Mesenchymal stem cell (in vitro differentiated cells and primary cell): ENCODE data around the gene RGS7.

ENCODE experiments used
- DNase-seq: peaks from one replicate; pipeline ENCODE4 v3.0.0-alpha.2; 2013
- H2AFZ ChIP-seq: one replicate; pipeline ENCODE4 v1.6.1; 2013; ENCODE audit warnings: low read depth, mild to moderate bottlenecking, control low read depth, inconsistent platforms, low read length, moderate library complexity
- H2AK5ac ChIP-seq: 2 replicates; pipeline ENCODE4 v1.6.1; 2013; ENCODE audit warnings: low read length, moderate library complexity, mild to moderate bottlenecking, inconsistent platforms; ENCODE audit not compliant: severe bottlenecking
- H2BK120ac ChIP-seq: one replicate; pipeline ENCODE4 v1.6.1; 2013; ENCODE audit warnings: low read depth, mild to moderate bottlenecking, inconsistent platforms, low read length, moderate library complexity
- H2BK12ac ChIP-seq, 2 experiments: one replicate each; pipeline ENCODE4 v1.6.1; 2013; ENCODE audit warnings: inconsistent platforms in 2 of 2, low read length in 2 of 2, mild to moderate bottlenecking in 2 of 2, moderate library complexity in 2 of 2, control low read depth in 1 of 2
- H2BK15ac ChIP-seq: one replicate; pipeline ENCODE4 v1.6.1; 2013; ENCODE audit warnings: mild to moderate bottlenecking, low read depth, inconsistent platforms; ENCODE audit not compliant: poor library complexity, severe bottlenecking
- H2BK5ac ChIP-seq: 2 replicates; pipeline ENCODE4 v1.6.1; 2013; ENCODE audit warnings: low read depth, mild to moderate bottlenecking, low read length, control low read depth, inconsistent platforms; ENCODE audit not compliant: poor library complexity, severe bottlenecking
- H3K14ac ChIP-seq, 2 experiments: one replicate each; pipeline ENCODE4 v1.6.1; 2013; ENCODE audit warnings: inconsistent platforms in 2 of 2, low read length in 2 of 2, control low read depth in 1 of 2, mild to moderate bottlenecking in 1 of 2, moderate library complexity in 1 of 2
- H3K18ac ChIP-seq, 2 experiments: one replicate each; pipeline ENCODE4 v1.6.1; 2013; ENCODE audit warnings: inconsistent platforms in 2 of 2, low read length in 2 of 2, control low read depth in 1 of 2, low read depth in 1 of 2, mild to moderate bottlenecking in 1 of 2
- H3K23ac ChIP-seq, 2 experiments: one replicate each; pipeline ENCODE4 v1.6.1; 2013; ENCODE audit warnings: inconsistent platforms in 2 of 2, low read length in 2 of 2, mild to moderate bottlenecking in 2 of 2, moderate library complexity in 2 of 2, control low read depth in 1 of 2
- H3K27ac ChIP-seq: 2 replicates; pipeline ENCODE4 v1.5.1; 2013; ENCODE audit warnings: mild to moderate bottlenecking, moderate library complexity, low read length, control low read depth, inconsistent platforms; ENCODE audit not compliant: poor library complexity, severe bottlenecking
- H3K27me3 ChIP-seq, 2 experiments: 2 replicates each; pipeline versions ENCODE4 v1.6.1 to v1.7.0; 2013; ENCODE audit warnings: low read length in 2 of 2, mild to moderate bottlenecking in 2 of 2, moderate library complexity in 2 of 2, control low read depth in 1 of 2, inconsistent platforms in 1 of 2; ENCODE audit not compliant: control insufficient read depth in 1 of 2, insufficient read depth in 1 of 2
- H3K36me3 ChIP-seq, 2 experiments: 2 replicates each; pipeline versions ENCODE4 v1.6.1 to v1.7.0; 2013; ENCODE audit warnings: low read length in 2 of 2, control low read depth in 1 of 2, inconsistent platforms in 1 of 2, low read depth in 1 of 2, mild to moderate bottlenecking in 1 of 2; ENCODE audit not compliant: insufficient read depth in 2 of 2, control insufficient read depth in 1 of 2
- H3K4ac ChIP-seq, 2 experiments: one replicate each; pipeline ENCODE4 v1.6.1; 2013; ENCODE audit warnings: inconsistent platforms in 2 of 2, low read length in 2 of 2, mild to moderate bottlenecking in 2 of 2, moderate library complexity in 2 of 2, control low read depth in 1 of 2, low read depth in 1 of 2
- H3K4me1 ChIP-seq: 2 replicates; pipeline ENCODE4 v1.6.1; 2013; ENCODE audit warnings: low read depth, low read length, control low read depth; ENCODE audit not compliant: control insufficient read depth, insufficient read depth
- H3K4me2 ChIP-seq: 2 replicates; pipeline ENCODE4 v1.6.1; 2013; ENCODE audit warnings: low read length, mild to moderate bottlenecking, inconsistent platforms; ENCODE audit not compliant: poor library complexity, severe bottlenecking
- H3K4me3 ChIP-seq, 2 experiments: 2 replicates each; pipeline versions ENCODE4 v1.5.1 to v1.7.0; 2013; ENCODE audit warnings: low read length in 2 of 2, mild to moderate bottlenecking in 2 of 2, control low read depth in 1 of 2, low read depth in 1 of 2; ENCODE audit not compliant: insufficient read depth in 1 of 2
- H3K79me1 ChIP-seq: replicated peaks from 2 replicates; pipeline ENCODE4 v1.6.1; 2013; ENCODE audit warnings: mild to moderate bottlenecking, control low read depth, low read length, inconsistent platforms; ENCODE audit not compliant: poor library complexity, severe bottlenecking
- H3K9ac ChIP-seq: 2 replicates; pipeline ENCODE4 v1.7.0; 2013; ENCODE audit warnings: mild to moderate bottlenecking, low read length, moderate library complexity
- H3K9me3 ChIP-seq: 2 replicates; pipeline ENCODE4 v1.7.0; 2013; ENCODE audit warnings: mild to moderate bottlenecking, low read length; ENCODE audit not compliant: control insufficient read depth
- H4K8ac ChIP-seq: one replicate; pipeline ENCODE4 v1.6.1; 2013; ENCODE audit warnings: inconsistent platforms, mild to moderate bottlenecking, low read length, moderate library complexity
- H4K91ac ChIP-seq: one replicate; pipeline ENCODE4 v1.6.1; 2013; ENCODE audit warnings: mild to moderate bottlenecking, low read length, inconsistent platforms
- whole genome bisulfite sequencing: methylation state at CpG from one replicate; pipeline ENCODE4 v1.1.7; 2013; ENCODE audit warnings: mixed read lengths; 5-methylcytosine and 5-hydroxymethylcytosine counted together

Gene RGS7

DNA sequence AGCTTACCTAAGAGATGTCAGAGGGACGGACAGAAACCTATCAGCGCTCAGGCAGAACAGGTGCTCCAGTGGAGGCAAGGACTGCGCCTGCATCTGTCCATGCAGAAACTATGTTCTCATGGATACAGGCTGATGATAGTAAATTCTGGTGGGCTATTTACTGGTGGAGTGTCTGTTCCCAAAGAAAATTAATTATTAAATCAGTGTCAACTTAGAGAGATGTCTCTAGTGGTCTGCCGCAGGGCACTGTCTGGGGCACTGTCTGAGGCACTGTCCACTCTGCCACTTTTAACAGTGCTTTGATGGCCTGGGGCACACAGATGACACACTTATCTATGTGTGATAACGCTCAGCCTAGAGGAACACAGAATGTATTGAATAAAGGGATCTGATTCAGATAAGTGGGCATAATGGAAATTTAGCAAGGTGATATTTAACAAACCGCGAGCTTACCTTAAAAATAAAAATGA, 148.1 kb downstream of the RGS7 start:
- Histone ChIP-seq H2BK15ac (no peak overlapping the region), H2BK12ac (no peak overlapping the region), H3K4me1 (no peaks in the 10 kb centered on the region), H3K4ac (no peak overlapping the region), H2BK5ac (no peak overlapping the region), H3K36me3 (no peaks in the 10 kb centered on the region), H3K9me3 (no peaks in the 10 kb centered on the region), H3K23ac (no peak overlapping the region), H2AK5ac (no peak overlapping the region), H3K18ac (no peak overlapping the region), H2AFZ (no peak overlapping the region), H4K91ac (no peak overlapping the region), H3K79me1 (no peaks in the 10 kb centered on the region), H3K9ac (no peak overlapping the region), H4K8ac (no peak overlapping the region), H3K4me2 (no peak overlapping the region), H3K4me3 (no peak overlapping the region), H3K14ac (no peak overlapping the region), H3K27me3 (no peaks in the 10 kb centered on the region), H2BK120ac (no peak overlapping the region), H3K27ac (no peak overlapping the region)
- no peak for DNase-seq
- 85% methylated on average over 6 of the region's 7 CpGs for WGBS

- H3K4me3 ChIP-seq, result no peak overlapping the region
- WGBS, result no CpG with 5 or more reads among the region's 1 CpG
- H2BK15ac ChIP-seq, result no peak overlapping the region
- H3K4me2 ChIP-seq, result no peak overlapping the region
- H3K18ac ChIP-seq, result no peak overlapping the region
- no peaks in the 10 kb centered on the region for H3K4me1 ChIP-seq
- no peak overlapping the region for H3K27ac ChIP-seq
- no peak overlapping the region for H3K14ac ChIP-seq
- no peak overlapping the region for H2AFZ ChIP-seq
- no peaks in the 10 kb centered on the region for H3K9me3 ChIP-seq
- H3K36me3 ChIP-seq, result no peaks in the 10 kb centered on the region
- H2BK5ac ChIP-seq, result no peak overlapping the region
- H2BK12ac ChIP-seq, result no peak overlapping the region
- no peak overlapping the region for H3K23ac ChIP-seq
- H3K9ac ChIP-seq, result no peak overlapping the region
- no peak overlapping the region for H2BK120ac ChIP-seq
- no peak overlapping the region for H3K4ac ChIP-seq
- no peak overlapping the region for H4K8ac ChIP-seq
- no peaks in the 10 kb centered on the region for H3K27me3 ChIP-seq
- no peak for DNase-seq
- no peak overlapping the region for H2AK5ac ChIP-seq
- H3K79me1 ChIP-seq, result no peaks in the 10 kb centered on the region
- H4K91ac ChIP-seq, result no peak overlapping the region
These were observed 153.2 kb downstream of the RGS7 start for GRCh38 chr1:241203817-241204216.

DNA sequence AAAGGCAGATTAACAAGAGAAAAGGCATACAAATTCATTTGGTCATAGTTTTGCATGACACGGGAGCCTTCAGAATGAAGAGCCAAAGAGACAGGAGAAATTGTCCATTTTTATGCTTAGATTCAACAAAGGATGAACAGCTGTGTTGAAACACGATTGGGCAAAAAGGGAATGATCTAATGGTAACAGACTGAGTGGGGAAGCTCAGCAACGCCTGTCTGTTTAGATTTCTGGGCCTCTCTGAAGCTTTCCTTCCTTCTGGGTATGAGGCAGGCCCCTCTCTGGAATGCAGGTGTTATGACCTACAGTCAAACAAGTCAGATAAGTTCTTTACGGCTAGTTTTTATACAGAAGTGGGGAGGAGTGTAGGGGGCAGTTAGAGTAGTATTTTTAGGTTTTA, 154.6 kb downstream of the RGS7 start:
- Histone ChIP-seq H3K4ac (no peak overlapping the region), H4K8ac (no peak overlapping the region), H3K79me1 (no peaks in the 10 kb centered on the region), H2BK5ac (no peak overlapping the region), H3K9me3 (no peaks in the 10 kb centered on the region), H2BK12ac (no peak overlapping the region), H2AFZ (no peak overlapping the region), H2AK5ac (no peak overlapping the region), H2BK120ac (no peak overlapping the region), H3K9ac (no peak overlapping the region), H3K27me3 (no peaks in the 10 kb centered on the region), H3K4me1 (no peaks in the 10 kb centered on the region), H4K91ac (no peak overlapping the region), H3K4me2 (no peak overlapping the region), H3K4me3 (no peak overlapping the region), H3K36me3 (no peaks in the 10 kb centered on the region), H3K23ac (no peak overlapping the region), H3K27ac (no peak overlapping the region), H3K14ac (no peak overlapping the region), H3K18ac (no peak overlapping the region), H2BK15ac (no peak overlapping the region)
- DNase-seq, result no peak
- WGBS, result 34% methylated on average over 4 of the region's 4 CpGs

DNA sequence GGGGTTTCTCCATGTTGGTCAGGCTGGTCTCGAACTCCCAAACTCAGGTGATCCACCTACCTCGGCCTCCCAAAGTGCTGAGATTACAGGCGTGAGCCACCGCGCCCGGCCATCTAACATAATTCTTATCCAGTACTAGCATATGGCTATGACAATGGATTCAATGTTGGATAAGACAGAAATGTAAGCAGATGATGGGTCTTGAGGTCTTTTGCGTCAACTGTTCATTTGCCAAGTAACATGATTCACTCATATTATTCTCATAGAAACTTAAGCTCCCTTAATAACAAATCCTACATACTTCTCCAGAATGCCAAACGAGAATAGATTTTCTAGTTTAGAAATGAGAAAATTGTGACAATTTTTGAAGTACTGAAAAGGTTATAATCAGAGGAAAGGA, 170.3 kb downstream of the RGS7 start:
- Histone ChIP-seq H2BK12ac (no peak overlapping the region), H3K27ac (no peak overlapping the region), H3K4ac (no peak overlapping the region), H3K18ac (no peak overlapping the region), H3K14ac (no peak overlapping the region), H4K91ac (no peak overlapping the region), H2BK15ac (no peak overlapping the region), H3K9me3 (no peaks in the 10 kb centered on the region), H3K4me1 (no peaks in the 10 kb centered on the region), H2AFZ (no peak overlapping the region), H3K27me3 (no peaks in the 10 kb centered on the region), H3K4me2 (no peak overlapping the region), H3K4me3 (no peak overlapping the region), H4K8ac (no peak overlapping the region), H3K9ac (no peak overlapping the region), H2BK120ac (no peak overlapping the region), H2BK5ac (no peak overlapping the region), H3K23ac (no peak overlapping the region), H3K79me1 (no peaks in the 10 kb centered on the region), H3K36me3 (no peaks in the 10 kb centered on the region), H2AK5ac (no peak overlapping the region)
- no peak for DNase-seq
- WGBS, result 70% methylated on average over 2 of the region's 8 CpGs
